NCI-H82 treated with DMSO at 0.1 percent for 48 hours (cell line): Measurements from ENCODE around the gene DHX57.
"Not testable (repeated sequence)": the region's sequence is repeated elsewhere in the genome, so short reads cannot be mapped to it uniquely, and the experiment has no call there.

Experiments
- DNase-seq: peaks from one replicate; lab custom pipeline; 2025; ENCODE audit not compliant: unreplicated experiment; lab: John Stamatoyannopoulos, UW

The DHX57 gene

DNA sequence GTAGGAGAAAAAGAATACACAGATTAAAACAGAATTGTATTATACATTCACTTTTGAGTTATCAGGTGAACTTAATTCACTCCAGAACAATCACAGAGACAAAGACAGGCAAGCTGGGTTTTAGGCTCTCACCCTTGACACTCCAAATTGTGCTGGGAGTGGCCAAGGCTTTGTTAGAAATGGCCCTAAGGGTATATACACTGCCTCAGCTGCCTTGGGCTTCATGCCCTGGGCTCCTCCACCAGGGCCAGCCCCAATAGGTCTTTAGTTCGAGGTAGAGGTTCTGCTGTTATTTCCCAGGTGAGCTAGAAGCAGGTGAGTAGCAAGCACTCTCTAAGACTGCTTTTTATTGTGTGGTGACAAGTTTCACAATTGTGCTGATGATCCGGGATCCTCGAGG lies 77.8 kb downstream of the DHX57 start:
- DNase-seq: no peak

DNA sequence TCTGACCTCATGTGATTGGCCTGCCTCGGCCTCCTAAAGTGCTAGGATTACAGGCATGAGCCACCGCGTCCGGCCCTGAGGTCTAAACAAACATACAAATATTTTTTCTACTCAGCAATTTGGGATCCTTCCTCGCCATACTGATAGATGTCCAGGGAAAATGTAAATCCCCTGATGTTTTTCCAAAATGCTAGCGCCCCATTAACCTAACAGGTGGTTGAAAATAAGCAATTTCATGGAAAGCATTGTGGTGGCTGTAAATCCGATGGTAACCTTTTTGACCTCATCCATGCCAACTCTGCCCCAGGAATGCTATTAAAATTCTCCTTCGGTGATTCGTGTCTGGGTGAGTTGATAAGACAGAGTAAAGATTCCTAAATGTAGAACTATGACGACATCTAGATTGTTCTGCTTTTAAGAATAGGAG lies 78.5 kb downstream of the DHX57 start:
- DNase-seq: no peak

DNA sequence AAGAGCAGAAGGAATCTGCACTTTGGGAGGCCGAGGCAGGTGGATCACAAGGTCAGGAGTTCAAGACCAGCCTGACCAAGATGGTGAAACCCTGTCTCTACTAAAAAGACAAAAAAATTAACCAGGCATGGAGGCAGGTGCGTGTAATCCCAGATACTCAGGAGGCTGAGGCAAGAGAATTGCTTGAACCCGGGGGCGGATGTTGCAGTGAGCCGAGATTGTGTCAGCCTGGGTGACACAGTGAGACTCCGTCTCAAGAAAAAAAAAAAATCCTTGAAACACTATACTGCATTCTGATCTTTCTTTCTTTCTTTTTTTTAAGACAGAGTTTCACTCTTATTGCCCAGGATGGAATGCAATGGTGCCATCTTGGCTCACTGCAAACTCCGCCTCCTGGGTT lies 80.7 kb downstream of the DHX57 start:
- not testable (repeated sequence) for DNase-seq

DNA sequence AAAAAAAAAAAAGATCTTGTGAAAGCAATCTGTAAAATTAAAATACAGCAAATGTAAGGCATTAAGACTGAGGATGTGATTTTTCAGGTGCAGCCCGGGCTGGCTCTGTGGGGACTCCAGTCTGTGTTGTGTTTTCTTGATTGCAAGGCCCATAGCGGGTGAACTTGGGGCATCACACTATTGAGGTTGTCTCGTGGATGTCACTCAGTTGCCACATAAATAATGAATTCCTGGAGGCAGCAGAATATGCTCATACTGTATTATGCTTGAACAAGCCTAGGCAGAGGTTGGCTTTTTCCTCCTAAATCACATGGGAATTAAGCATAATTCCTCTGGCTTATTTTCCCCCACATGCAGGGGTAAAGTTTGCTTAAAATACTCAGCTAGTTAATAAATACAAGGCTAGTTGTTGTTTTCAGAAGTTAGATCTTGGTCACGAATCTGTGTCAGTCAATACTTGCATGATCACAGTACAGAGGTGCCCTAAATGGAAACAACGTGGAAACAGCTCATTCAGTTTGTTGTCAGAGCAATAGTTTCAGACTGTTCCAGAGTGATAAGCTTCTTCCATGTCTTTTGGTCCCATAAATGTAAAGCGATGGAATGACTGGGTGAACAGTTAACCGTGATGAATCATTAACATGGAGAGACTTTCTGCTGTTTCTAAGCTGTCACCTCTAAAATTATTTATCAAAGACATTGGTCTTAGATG lies 81.3 kb downstream of the DHX57 start:
- no peak for DNase-seq

DNA sequence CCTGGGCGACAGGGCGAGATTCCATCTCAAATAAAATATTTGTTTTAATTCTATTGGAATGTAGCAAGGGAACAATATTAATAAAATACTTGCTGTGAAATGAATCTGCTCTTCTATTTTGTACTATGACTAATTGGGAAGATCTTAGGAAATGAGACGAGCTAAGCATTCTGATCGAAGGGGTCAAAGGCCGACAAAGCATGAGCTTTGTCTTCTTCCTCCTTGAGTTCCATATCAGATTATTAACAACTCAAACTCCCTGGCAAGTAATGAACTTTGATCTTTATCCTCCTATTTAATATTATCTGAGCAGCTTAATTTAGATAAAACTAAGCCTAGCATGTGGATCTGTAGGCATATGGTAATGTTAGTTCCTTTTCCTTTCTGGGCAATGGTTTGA lies 82.2 kb downstream of the DHX57 start:
- no peak for DNase-seq

DNA sequence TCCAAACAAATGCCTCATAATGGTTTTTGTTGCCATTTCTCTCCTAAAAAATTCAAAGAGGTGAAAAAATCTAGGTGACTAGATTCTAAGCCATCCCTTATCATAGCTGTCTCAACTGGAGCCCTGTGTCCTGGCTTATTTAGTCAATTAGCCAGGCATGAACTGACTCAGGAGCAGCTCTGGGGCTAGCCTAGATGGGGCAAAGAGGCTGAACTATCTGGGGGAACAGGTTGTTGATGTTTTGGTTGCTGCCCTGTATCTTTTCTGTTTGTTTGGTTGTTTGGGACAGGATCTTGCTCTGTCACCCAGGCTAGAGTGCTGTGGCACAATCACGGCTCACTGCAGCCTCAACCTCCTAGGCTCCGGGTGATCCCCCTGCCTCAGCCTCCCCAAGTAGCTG lies 83.0 kb downstream of the DHX57 start:
- DNase-seq: no peak

- not testable (repeated sequence) for DNase-seq
These were observed 83.4 kb downstream of the DHX57 start for GRCh38 chr2:38792321-38792720.

DNA sequence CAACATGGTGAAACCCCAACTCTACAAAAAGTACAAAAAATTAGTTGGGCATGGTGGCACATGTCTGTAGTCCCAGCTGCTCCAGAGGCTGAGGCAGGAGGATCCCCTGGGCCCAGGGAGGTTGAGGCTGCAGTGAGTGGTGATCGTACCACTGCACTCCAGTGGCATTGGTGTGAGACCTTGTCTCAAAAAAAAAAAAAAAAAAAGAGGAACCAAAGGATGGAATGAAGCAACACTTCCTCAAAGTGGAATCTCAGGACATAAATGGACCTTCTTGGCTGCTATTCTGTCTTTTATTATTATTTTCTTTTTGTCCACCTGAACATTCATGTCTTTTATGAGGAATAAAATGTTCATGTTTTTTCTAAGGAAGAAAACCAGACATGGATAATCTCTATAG lies 84.0 kb downstream of the DHX57 start:
- DNase-seq: no peak

GRCh38 chr2:38789691-38790090 lies 86.0 kb downstream of the DHX57 start:
- no peak for DNase-seq

GRCh38 chr2:38788306-38788705 lies 87.4 kb downstream of the DHX57 start:
- peak; percentile 57 for DNase-seq

DNA sequence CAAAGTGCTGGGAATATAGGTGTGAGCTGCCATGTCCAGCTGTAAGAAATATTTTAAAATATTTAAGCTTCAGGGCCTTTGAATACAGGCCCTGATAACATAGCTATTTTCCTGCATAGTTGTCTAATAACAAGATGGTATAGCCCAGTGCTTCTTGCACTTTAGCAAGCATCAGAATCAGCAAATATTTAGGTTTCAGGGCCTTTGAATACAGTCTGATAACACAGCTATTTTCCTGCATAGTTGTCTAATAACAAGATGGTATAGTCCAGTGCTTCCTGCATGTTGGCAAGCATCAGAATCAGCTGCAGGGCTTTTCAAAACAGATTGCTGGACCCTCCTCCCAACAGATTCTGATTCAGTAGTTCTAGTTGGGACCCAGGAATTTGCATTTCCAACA lies 92.1 kb downstream of the DHX57 start:
- no peak for DNase-seq

DNA sequence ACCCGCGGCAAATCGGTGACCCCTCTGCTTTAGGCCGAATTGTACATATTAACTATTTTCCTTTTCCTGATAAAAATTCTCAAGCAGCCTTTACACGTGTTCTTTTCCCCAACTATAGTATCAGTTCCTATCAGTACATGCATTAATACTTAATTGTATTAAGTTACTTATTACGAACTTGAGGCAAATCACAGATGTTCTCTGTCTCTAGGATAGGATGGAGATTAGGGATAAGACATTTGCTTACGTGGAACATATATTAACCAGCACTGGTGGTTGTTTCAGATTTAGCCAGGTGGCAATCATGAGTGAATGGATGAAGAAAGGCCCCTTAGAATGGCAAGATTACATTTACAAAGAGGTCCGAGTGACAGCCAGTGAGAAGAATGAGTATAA lies 97.0 kb downstream of the DHX57 start:
- peak; percentile 64 for DNase-seq

- DNase-seq: no peak
These were observed 99.2 kb downstream of the DHX57 start for GRCh38 chr2:38776531-38776930.

GRCh38 chr2:38775921-38776225 lies 99.9 kb downstream of the DHX57 start:
- DNase-seq: no peak

GRCh38 chr2:38775097-38775920 lies 100.4 kb downstream of the DHX57 start:
- DNase-seq: no peak

- no peak for DNase-seq
These were observed 104.1 kb downstream of the DHX57 start for GRCh38 chr2:38771632-38772031.

DNA sequence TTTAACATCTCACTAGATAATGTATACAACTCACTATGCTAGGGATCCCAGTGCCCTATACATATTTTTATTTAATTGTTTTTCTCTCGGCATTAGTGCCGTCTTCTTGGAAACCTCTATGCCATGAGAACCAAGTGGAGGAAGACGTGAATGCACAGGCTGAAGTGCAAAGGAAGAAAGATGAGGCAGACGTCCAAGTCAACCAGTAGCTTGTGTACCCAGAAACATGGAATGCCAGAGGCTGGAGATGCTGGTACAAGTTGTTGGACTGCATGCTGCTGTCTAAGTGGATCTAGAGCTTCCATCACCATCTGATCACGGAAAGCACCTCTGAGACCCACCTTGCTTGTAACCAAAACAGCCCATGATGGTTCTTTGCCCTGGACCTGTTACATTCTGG lies 110.2 kb downstream of the DHX57 start:
- DNase-seq: no peak

- DNase-seq: no peak
These were observed 110.6 kb downstream of the DHX57 start for GRCh38 chr2:38765149-38765548.

GRCh38 chr2:38763728-38764127 lies 112.0 kb downstream of the DHX57 start:
- DNase-seq: no peak

GRCh38 chr2:38763228-38763627 lies 112.5 kb downstream of the DHX57 start:
- DNase-seq: no peak

- DNase-seq: not testable (repeated sequence)
These were observed 119.8 kb downstream of the DHX57 start for GRCh38 chr2:38755891-38756290.

GRCh38 chr2:38754506-38754905 lies 121.2 kb downstream of the DHX57 start:
- DNase-seq: no peak

DNA sequence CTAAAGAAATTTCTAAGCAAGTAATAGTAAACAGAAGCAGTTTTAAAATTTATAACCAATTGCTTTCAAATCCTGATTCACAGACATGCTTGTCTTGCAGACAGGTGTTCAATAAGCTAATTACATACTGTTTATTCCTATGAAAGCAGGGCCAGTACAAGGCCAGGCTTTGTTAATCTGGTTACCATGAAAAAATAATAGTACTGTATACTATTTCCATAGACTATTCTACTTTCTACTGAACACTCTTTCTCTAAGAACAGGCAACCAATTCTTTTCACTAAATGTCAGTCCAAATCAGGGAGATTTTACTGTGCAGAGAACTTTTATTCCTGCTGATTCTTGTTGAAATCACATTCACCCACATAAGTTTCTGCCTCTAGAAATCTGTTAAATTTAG lies 121.7 kb downstream of the DHX57 start:
- DNase-seq: peak; percentile 57
